Activated CD4-positive, alpha-beta T cell treated with anti-CD3 and anti-CD28 coated beads, Interleukin-2, amount 50 U/mL, for 48 hours (primary cell): ENCODE results near the gene BCL2.

ENCODE experiments used
- DNase-seq, 2 experiments: peaks; one replicate each; pipeline ENCODE4 v3.0.0-alpha.2; 2020

Gene BCL2

DNA sequence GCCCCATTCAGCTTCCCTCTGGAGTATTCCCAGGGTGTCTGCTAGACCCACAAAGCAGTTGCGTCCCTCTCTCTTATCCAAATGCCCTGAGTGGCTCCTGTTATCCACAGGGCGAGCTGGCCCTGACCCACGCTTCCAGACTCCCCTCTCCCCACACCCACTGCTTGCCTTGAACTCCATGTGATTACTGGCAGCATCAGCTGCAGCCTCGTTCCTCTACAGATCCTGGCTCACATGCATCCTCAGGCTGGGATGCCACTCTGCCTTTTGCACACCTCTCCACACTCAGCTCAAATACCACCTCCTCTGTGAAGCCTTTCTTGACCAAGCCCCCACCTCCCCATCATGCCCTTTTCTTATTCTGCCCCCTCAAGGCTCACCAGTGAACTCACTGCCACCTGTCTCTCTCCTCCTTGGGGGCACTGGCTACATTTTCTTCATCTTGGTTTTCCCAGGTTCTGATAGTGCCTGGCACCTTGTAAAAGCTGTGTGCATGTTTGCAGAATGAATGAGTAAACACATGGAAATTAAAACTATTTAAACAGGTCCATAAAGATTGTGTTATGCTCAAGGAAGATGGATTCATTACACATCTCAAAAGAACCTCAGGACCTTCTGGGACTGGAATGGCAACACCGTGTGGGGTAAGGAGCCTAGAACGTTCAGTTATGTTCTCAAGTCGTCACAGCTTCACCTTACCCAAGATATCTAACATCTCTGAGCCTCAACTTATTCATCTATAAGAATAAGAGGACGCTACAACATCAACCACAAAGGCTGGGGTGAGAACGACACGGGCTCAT, 165.0 kb downstream of the BCL2 start:
- no peak for DNase-seq

DNA sequence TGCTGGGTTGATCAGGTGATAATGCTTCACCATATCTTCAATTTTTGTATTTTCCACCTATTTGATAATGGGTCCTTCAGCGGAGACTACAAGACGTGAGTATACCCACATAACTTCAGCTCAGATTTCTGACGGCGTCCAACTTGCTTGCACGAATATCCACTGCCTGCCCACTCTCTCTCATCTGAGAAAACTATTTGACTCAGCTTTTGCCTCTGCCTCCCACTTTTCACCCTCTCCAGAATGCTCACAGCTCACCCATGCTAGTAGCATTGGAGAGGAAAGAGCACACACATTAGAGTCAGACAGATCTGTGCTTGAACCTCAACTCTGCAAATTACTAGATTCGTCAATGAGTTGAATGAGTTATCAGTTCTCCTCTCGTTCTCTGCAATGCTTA, 166.8 kb downstream of the BCL2 start:
- DNase-seq = peak; percentile 47 to 64

GRCh38 chr18:63152096-63152495, 167.5 kb downstream of the BCL2 start:
- no peak for DNase-seq

DNA sequence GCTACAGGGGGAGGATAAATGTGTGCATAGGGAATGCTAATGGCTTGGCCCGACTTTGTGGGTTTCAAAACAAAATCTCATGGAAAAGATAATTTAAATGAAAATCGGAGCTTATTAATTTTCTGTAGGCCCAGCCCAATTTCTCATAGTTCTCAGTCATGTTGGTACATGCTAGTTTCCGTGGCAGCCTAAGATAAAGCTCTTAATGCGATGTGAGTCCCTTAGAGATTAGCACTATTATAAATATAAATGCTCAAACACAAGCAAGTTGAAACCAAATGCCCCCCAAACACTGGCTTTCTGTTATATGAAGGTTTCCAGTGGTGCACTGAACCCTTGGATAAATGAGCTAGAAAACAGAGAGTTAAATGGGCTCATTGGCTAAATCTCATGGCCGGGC, 168.0 kb downstream of the BCL2 start:
- DNase-seq = no peak

GRCh38 chr18:63150942-63151421, 168.6 kb downstream of the BCL2 start:
- DNase-seq = no peak

DNA sequence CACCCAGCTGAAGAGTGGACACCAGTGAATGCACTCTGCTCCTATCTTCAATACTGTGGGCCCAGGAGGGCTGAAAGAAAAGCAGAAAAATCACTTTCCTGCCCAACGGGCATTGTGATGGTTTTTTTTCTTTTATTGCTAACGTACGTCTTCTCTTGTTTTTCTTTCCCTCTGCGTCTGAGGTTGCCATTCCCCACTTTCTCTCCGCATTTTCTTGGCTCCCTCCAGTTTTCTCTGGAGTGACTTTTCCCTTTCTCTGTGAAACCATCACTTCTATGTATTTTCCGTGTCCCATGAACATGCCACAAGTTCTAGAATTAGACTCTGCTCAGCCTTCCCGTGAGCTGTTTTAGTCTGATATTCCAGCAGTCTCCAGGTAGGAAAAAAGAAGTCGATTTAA, 169.2 kb downstream of the BCL2 start:
- no peak for DNase-seq

DNA sequence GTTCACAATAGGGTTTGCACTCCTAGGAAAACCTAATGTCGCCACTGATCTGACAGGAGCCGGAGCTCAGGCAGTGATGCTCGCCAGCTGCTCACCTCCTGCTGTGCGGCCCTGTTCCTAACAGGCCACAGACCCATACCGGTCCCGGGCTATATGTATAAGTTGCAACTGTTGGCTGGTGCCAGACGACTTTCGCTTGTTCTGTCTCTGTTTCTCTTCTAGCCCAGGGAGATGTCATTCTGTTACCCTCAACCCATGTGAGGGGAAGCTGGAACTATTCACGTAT, 170.3 kb downstream of the BCL2 start:
- no peak for DNase-seq

DNA sequence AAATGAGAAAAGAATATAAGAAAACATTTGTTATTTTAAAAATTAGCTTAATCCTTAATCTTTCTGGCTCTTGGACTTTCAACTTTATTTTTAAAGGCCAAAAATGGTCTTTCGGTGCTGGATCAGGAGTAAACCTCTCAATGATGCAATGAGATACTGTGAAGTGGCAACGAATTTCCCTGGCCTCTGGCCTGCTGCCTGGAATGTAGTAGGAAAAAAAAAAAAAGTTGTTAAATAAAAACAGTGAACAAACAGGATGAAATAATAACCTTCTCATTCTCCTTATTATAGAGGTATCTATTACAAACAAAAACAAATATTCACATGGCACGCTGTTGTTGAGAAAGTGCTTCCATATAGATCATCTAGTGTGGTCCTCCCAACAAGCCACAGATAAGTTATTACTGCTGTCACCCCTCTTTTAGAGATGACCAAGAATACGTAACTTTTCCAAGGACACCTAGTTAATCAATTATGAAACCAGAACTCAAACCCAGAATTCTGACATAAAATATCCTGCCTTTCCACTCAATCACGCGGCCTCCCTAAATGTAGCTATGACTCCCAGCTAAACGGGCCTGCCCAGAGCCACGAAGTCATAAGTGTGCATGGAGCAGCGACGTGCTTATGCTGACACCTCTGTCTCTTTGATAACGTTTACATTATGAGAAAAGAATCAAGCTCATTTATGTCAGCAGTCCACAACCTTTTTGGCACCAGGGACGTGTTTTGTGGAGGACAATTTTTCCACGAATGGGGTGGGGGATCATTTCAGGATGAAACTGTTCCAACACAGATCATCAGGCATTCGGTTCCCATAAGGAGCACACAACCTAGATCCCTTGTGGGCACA, 170.9 kb downstream of the BCL2 start:
- no peak for DNase-seq

DNA sequence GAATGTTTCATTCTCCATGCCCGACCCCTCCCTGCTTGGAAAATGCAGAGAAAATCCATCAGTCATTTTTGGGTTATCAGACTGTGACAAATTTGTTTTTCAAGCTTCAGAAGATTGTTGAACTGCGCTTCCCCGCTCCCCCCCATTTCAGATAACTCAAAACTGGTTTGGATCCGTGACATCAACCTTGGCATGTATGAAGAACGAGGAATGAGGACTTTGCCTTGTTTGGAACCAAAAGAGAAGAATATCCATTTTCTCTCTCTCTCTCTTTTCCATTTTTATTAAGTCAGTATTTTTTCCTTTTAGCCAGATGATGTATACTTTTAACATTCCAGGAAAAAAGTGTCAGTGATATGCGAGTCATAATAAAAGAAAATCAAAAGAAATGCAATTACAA, 171.6 kb downstream of the BCL2 start:
- no peak for DNase-seq

GRCh38 chr18:63146828-63147409, 172.7 kb downstream of the BCL2 start:
- no peak for DNase-seq

DNA sequence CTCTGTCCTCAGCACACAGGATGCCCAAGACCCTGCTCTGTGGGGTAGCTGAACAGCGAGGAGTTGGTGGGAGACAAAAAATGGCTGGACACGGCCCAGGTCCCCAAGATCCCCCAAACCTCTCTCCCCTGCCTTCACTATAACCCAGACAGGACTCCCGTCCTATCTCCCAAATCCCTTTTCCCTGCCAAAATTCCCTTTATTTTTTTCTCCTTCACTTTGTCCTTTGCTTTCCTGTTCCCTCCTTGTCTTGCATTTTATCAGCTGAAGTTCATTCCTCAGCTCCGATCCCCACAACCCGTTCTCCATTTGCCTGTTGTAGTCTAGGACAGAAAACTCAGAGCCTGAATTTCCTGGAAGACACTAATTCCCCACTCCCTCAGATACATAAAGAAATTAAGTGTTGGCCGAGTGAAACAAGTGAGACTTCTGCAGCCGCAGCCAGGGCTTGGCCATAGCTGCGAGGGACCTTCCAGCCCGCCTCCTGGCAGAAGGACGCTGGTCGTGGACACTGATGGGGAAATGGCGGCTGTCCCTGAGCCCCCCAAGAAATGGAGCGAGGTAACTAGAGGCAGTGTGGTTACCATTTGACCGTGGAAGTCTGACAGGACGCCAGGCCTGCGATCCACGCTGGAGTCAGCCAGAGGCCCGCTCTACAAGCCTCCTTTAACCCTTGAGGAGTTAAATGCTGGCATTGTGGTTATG, 173.6 kb downstream of the BCL2 start:
- DNase-seq = no peak

- no peak for DNase-seq
Observed at GRCh38 chr18:63145166-63145850, 174.3 kb downstream of the BCL2 start.

DNA sequence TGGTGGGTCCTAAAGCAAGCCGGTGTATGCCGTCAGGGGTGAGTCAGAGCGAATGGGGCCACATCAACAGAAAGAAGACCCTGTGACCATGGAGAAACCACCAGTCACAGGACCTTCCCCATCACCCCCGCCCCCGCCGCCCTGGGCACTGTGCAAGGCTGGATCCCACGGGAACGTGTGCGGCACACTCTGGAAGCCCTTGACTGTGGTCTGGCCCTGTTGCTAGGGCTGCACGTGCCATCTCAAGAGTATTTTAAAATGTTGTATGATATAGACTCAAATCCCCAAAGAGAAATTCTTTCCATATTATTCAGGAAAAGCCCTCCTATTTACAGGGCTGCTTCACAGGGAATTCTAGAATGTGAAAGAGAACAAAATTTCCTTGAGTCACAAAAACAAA, 174.8 kb downstream of the BCL2 start:
- no peak for DNase-seq

DNA sequence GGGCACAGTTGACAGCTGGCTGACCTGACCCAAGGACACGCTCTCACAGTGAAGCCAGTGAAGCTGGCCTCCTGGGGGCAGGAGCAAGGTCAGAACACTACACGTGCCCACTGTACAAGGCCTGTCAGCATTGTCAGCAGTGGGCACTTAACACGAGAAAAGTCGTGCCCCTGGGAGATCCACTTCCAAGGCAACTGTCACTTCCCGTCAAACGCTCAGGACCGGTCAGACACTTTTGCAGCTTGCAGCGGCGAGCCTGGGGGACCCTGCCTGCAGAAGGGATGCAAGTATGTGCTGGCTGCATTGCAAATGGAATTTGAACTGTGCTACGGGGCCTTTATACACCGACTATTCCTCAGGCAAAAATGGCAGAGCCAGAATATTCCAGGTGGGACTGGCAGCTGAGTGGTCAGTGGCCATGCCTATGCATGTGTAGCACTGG, 176.2 kb downstream of the BCL2 start:
- no peak for DNase-seq

- no peak for DNase-seq
Observed at GRCh38 chr18:63142594-63143225, 176.9 kb downstream of the BCL2 start.

GRCh38 chr18:63141778-63142176, 177.8 kb downstream of the BCL2 start:
- DNase-seq = no peak

DNA sequence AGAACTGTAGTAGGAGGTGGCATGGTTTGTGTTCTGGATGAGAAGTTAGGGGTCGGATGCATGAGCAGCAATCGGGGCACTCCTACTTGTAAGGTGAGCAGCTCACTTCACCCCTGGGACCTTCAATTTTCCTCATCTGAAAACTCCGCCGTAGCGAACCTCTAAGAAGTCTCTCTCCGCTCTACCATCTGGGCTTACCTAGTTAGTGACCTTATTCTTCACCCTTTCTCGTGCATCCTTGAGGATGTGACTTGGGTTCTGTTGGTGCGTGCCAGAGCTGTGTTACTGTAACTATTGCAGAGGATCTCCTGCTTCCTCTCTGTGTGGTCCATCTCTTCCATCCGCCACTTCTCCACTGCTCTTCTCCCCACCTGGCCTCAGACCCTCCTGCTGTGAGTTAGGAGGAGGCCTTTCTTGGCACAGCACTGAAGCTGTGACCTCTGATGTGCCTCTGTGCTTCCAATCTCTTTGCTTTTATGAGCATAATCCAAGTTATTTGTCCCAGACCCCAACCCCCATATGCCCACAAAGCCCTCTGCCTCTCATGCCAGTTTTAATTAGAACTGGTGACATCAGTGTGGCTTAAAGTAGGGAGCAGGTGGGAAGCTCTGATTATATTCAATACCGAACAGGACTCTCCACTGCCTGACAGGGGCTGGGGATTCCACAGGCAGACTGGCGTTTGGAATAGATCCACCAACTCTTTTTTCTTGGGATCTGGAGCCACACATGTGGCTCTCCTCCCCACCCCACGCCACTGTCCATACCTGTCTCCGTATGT, 178.4 kb downstream of the BCL2 start:
- no peak for DNase-seq

- DNase-seq = no peak
Observed at GRCh38 chr18:63140038-63140450, 179.5 kb downstream of the BCL2 start.

GRCh38 chr18:63138436-63139340, 180.9 kb downstream of the BCL2 start:
- peak in 1 of 2 experiments; percentile 57 for DNase-seq

- peak; percentile 35 to 50 for DNase-seq
Observed at GRCh38 chr18:63137999-63138435, 181.6 kb downstream of the BCL2 start.
